ENCODE measurements around the gene RAB12. TPM values are rescaled to one million over a fixed set of nuclear protein-coding genes. Genes with fewer than 3 reads are reported as not detected.
"Not testable (repeated sequence)": the region's sequence is repeated elsewhere in the genome, so short reads cannot be mapped to it uniquely, and the experiment has no call there.

RAB12 gene
- total and polyA plus RNA-seq, 4 donors: 27.7 to 47.7 (median 41.6) TPM

GRCh38 chr18:8651478-8652261, 42.4 kb downstream of the RAB12 start:
- H3K4me3 ChIP-seq (ENCODE audit: low read length in 2 of 2); H3K27me3 ChIP-seq (ENCODE audit: control insufficient read depth in 1 of 2, insufficient read depth in 2 of 2, low read length in 1 of 2); H3K4me1 ChIP-seq (ENCODE audit: control insufficient read depth in 1 of 2, insufficient read depth in 2 of 2, low read length in 2 of 2); DNase-seq; H3K27ac ChIP-seq (ENCODE audit: low read depth in 1 of 2, low read length in 2 of 2); ATAC-seq (ENCODE audit: low FRiP score); intact Hi-C loops (cut with DNase I); H3K9me3 ChIP-seq (ENCODE audit: control insufficient read depth, low read length); H3K36me3 ChIP-seq (ENCODE audit: control insufficient read depth in 1 of 2, insufficient read depth in 2 of 2, low read length in 1 of 2): not testable (repeated sequence)
- 81 to 92% methylated on average over 7 of the region's 7 CpGs for WGBS, 2 donors

- no peak for DNase-seq
- Histone ChIP-seq H3K4me1 (ENCODE audit: control insufficient read depth in 1 of 2, insufficient read depth in 2 of 2, low read length in 2 of 2) (no peaks in the 10 kb centered on the region), H3K9me3 (ENCODE audit: control insufficient read depth, low read length) (no peaks in the 10 kb centered on the region), H3K4me3 (ENCODE audit: low read length in 2 of 2) (no peak overlapping the region), H3K27ac (ENCODE audit: low read depth in 1 of 2, low read length in 2 of 2) (no peak overlapping the region), H3K27me3 (ENCODE audit: control insufficient read depth in 1 of 2, insufficient read depth in 2 of 2, low read length in 1 of 2) (no peaks in the 10 kb centered on the region), H3K36me3 (ENCODE audit: control insufficient read depth in 1 of 2, insufficient read depth in 2 of 2, low read length in 1 of 2) (no peaks in the 10 kb centered on the region)
- intact Hi-C loops (cut with DNase I): loop anchor here (2.0 kb wide), 2 partner anchors 332 to 334 kb away; no protein-coding TSS in a partner anchor
- 33 to 34% methylated on average over 7 of the region's 7 CpGs for WGBS, 2 donors
- no peak for ATAC-seq (ENCODE audit: low FRiP score)
Observed at GRCh38 chr18:8654503-8655451, 45.5 kb downstream of the RAB12 start.

- Histone ChIP-seq H3K36me3 (ENCODE audit: control insufficient read depth in 1 of 2, insufficient read depth in 2 of 2, low read length in 1 of 2) (no peaks in the 10 kb centered on the region), H3K4me3 (ENCODE audit: low read length in 2 of 2) (no peak overlapping the region), H3K9me3 (ENCODE audit: control insufficient read depth, low read length) (no peaks in the 10 kb centered on the region), H3K27me3 (ENCODE audit: control insufficient read depth in 1 of 2, insufficient read depth in 2 of 2, low read length in 1 of 2) (no peaks in the 10 kb centered on the region), H3K4me1 (ENCODE audit: control insufficient read depth in 1 of 2, insufficient read depth in 2 of 2, low read length in 2 of 2) (no peaks in the 10 kb centered on the region), H3K27ac (ENCODE audit: low read depth in 1 of 2, low read length in 2 of 2) (no peak overlapping the region)
- intact Hi-C loops (cut with DNase I): no loop called here
- DNase-seq (no peak), ATAC-seq (ENCODE audit: low FRiP score) (no peak)
- WGBS, 2 donors: 78 to 83% methylated on average over 6 of the region's 6 CpGs
Observed at GRCh38 chr18:8656232-8656631, 47.0 kb downstream of the RAB12 start.

GRCh38 chr18:8657050-8657820, 48.0 kb downstream of the RAB12 start:
- no peaks in the 10 kb centered on the region for H3K9me3 ChIP-seq (ENCODE audit: control insufficient read depth, low read length)
- H3K4me1 ChIP-seq (ENCODE audit: control insufficient read depth in 1 of 2, insufficient read depth in 2 of 2, low read length in 2 of 2): no peaks in the 10 kb centered on the region
- ATAC-seq (ENCODE audit: low FRiP score) (no peak), DNase-seq (no peak)
- WGBS, 2 donors: 86 to 87% methylated on average over 14 of the region's 14 CpGs
- H3K36me3 ChIP-seq (ENCODE audit: control insufficient read depth in 1 of 2, insufficient read depth in 2 of 2, low read length in 1 of 2): no peaks in the 10 kb centered on the region
- no peak overlapping the region for H3K27ac ChIP-seq (ENCODE audit: low read depth in 1 of 2, low read length in 2 of 2)
- H3K27me3 ChIP-seq (ENCODE audit: control insufficient read depth in 1 of 2, insufficient read depth in 2 of 2, low read length in 1 of 2): no peaks in the 10 kb centered on the region
- intact Hi-C loops (cut with DNase I): no loop called here
- no peak overlapping the region for H3K4me3 ChIP-seq (ENCODE audit: low read length in 2 of 2)

GRCh38 chr18:8657873-8658470, 48.7 kb downstream of the RAB12 start:
- Histone ChIP-seq H3K9me3 (ENCODE audit: control insufficient read depth, low read length) (no peaks in the 10 kb centered on the region), H3K27me3 (ENCODE audit: control insufficient read depth in 1 of 2, insufficient read depth in 2 of 2, low read length in 1 of 2) (no peaks in the 10 kb centered on the region), H3K27ac (ENCODE audit: low read depth in 1 of 2, low read length in 2 of 2) (no peak overlapping the region), H3K36me3 (ENCODE audit: control insufficient read depth in 1 of 2, insufficient read depth in 2 of 2, low read length in 1 of 2) (no peaks in the 10 kb centered on the region), H3K4me3 (ENCODE audit: low read length in 2 of 2) (no peak overlapping the region), H3K4me1 (ENCODE audit: control insufficient read depth in 1 of 2, insufficient read depth in 2 of 2, low read length in 2 of 2) (no peaks in the 10 kb centered on the region)
- ATAC-seq (ENCODE audit: low FRiP score) (no peak), DNase-seq (no peak)
- WGBS, 2 donors: 46 to 57% methylated on average over 14 of the region's 14 CpGs
- intact Hi-C loops (cut with DNase I): no loop called here

GRCh38 chr18:8658858-8659485, 49.7 kb downstream of the RAB12 start:
- H3K9me3 ChIP-seq (ENCODE audit: control insufficient read depth, low read length): no peaks in the 10 kb centered on the region
- no peaks in the 10 kb centered on the region for H3K27me3 ChIP-seq (ENCODE audit: control insufficient read depth in 1 of 2, insufficient read depth in 2 of 2, low read length in 1 of 2)
- H3K36me3 ChIP-seq (ENCODE audit: control insufficient read depth in 1 of 2, insufficient read depth in 2 of 2, low read length in 1 of 2): no peaks in the 10 kb centered on the region
- ATAC-seq (ENCODE audit: low FRiP score) (no peak), DNase-seq (no peak)
- intact Hi-C loops (cut with DNase I): no loop called here
- H3K27ac ChIP-seq (ENCODE audit: low read depth in 1 of 2, low read length in 2 of 2): no peak overlapping the region
- H3K4me3 ChIP-seq (ENCODE audit: low read length in 2 of 2): no peak overlapping the region
- no peaks in the 10 kb centered on the region for H3K4me1 ChIP-seq (ENCODE audit: control insufficient read depth in 1 of 2, insufficient read depth in 2 of 2, low read length in 2 of 2)
- 95 to 96% methylated on average over 31 of the region's 31 CpGs for WGBS, 2 donors

GRCh38 chr18:8659609-8660242, 50.5 kb downstream of the RAB12 start:
- Histone ChIP-seq H3K36me3 (ENCODE audit: control insufficient read depth in 1 of 2, insufficient read depth in 2 of 2, low read length in 1 of 2) (no peaks in the 10 kb centered on the region), H3K9me3 (ENCODE audit: control insufficient read depth, low read length) (no peaks in the 10 kb centered on the region), H3K27me3 (ENCODE audit: control insufficient read depth in 1 of 2, insufficient read depth in 2 of 2, low read length in 1 of 2) (no peaks in the 10 kb centered on the region), H3K4me3 (ENCODE audit: low read length in 2 of 2) (no peak overlapping the region), H3K4me1 (ENCODE audit: control insufficient read depth in 1 of 2, insufficient read depth in 2 of 2, low read length in 2 of 2) (no peaks in the 10 kb centered on the region), H3K27ac (ENCODE audit: low read depth in 1 of 2, low read length in 2 of 2) (no peak overlapping the region)
- no peak for ATAC-seq (ENCODE audit: low FRiP score)
- WGBS, 2 donors: 93 to 94% methylated on average over 36 of the region's 36 CpGs
- intact Hi-C loops (cut with DNase I): no loop called here
- no peak for DNase-seq

All from aorta (tissue), 5 donors.